ENCODE measurements around the gene HPS1. TPM values are rescaled to one million over a fixed set of nuclear protein-coding genes. Genes with fewer than 3 reads are reported as not detected.

HPS1 gene
- total and polyA plus RNA-seq, 2 of the 4 experiments (the other 2 are of a cell fraction) = 14.0 to 55.2 TPM

GRCh38 chr10:98396096-98397063, 50.4 kb downstream of the HPS1 start (continued):
- TF ChIP-seq POLR2A (IDR thresholded peaks at IDR 0.05; ENCODE audit: low read depth, low read length) (no peak), CHD1 (IDR thresholded peaks at IDR 0.05; ENCODE audit: low read depth, low read length) (no peak)

GRCh38 chr10:98394851-98395440, 51.8 kb downstream of the HPS1 start:
- Histone ChIP-seq H4K5ac (ENCODE audit: low read depth, low read length) (no peak overlapping the region), H3K27me3 (ENCODE audit: control insufficient read depth, insufficient read depth, low read length) (no peaks in the 10 kb centered on the region), H3K79me1 (ENCODE audit: low read depth in 1 of 2, low read length in 2 of 2) (no peaks in the 10 kb centered on the region), H2BK120ac (ENCODE audit: low read depth, low read length) (no peak overlapping the region), H4K20me1 (ENCODE audit: insufficient read depth, low read length) (no peaks in the 10 kb centered on the region), H3K9me3 (ENCODE audit: control insufficient read depth, insufficient read depth, low read length) (no peaks in the 10 kb centered on the region), H2BK15ac (ENCODE audit: low read depth, low read length) (no peak overlapping the region; the same call in 2 of the 3 replicates), H2BK5ac (ENCODE audit: low read depth, low read length, poor library complexity, severe bottlenecking) (no peak overlapping the region), H3K4ac (ENCODE audit: low read depth, low read length) (no peak overlapping the region), H2AK9ac (replicated peaks; ENCODE audit: low read depth, low read length, poor library complexity) (no peak overlapping the region), H3K23ac (ENCODE audit: low read depth, low read length) (no peak overlapping the region), H2AK5ac (ENCODE audit: low read depth, low read length) (peak overlapping the region; percentile 8; the same call in 1 of the 2 replicates), H3K27ac (ENCODE audit: insufficient read depth, low read length) (no peak overlapping the region), H3K4me2 (ENCODE audit: low read depth, low read length) (no peak overlapping the region), H2BK20ac (ENCODE audit: low read depth, low read length) (no peak overlapping the region), H3K18ac (ENCODE audit: low read depth, low read length) (no peak overlapping the region), H4K91ac (ENCODE audit: insufficient read depth, low read depth, low read length) (no peak overlapping the region), H3K36me3 (ENCODE audit: control insufficient read depth, insufficient read depth, low read length) (peaks cover 30% of the 10 kb centered on the region; the same call in 1 of the 2 replicates), H3K9ac (ENCODE audit: low read depth, low read length) (no peak overlapping the region), H3K4me3 (ENCODE audit: insufficient read depth, low read depth, low read length) (no peak overlapping the region), H3K14ac (replicated peaks; ENCODE audit: low read depth, low read length) (no peak overlapping the region), H4K8ac (ENCODE audit: low read depth in 2 of 2, low read length in 2 of 2) (no peak overlapping the region), H3K9me1 (ENCODE audit: insufficient read depth, low read length) (peaks cover 8% of the 10 kb centered on the region; the same call in 1 of the 2 replicates), H3K56ac (ENCODE audit: extremely low read depth, insufficient read depth, low read length) (no peak overlapping the region), H3K4me1 (ENCODE audit: control insufficient read depth, insufficient read depth, low read length) (peaks cover 5% of the 10 kb centered on the region; the same call in 1 of the 2 replicates), H2AFZ (replicated peaks; ENCODE audit: low read length, poor library complexity) (no peak overlapping the region)
- dilution Hi-C loops (cut with HindIII; ENCODE audit: low sequenced_read_pairs, unreplicated experiment) = no loop called here
- CTCF ChIA-PET = interaction anchor here (0.6 to 1.4 kb wide), 6 partner anchors 63 to 225 kb away, joined by 3 to 4 read pairs (median 4); no protein-coding TSS in a partner anchor
- POLR2A ChIA-PET (ENCODE audit: unreplicated experiment) = no interaction called here
- intact Hi-C loops (cut with micrococcal nuclease) = loop anchor here (1.0 kb wide), 3 partner anchors 86 to 152 kb away; no protein-coding TSS in a partner anchor
- DNase-seq = no peak
- 100% methylated on average over 1 of the region's 8 CpGs; no CpG with 5 or more reads in 1 of the 2 experiments for WGBS, 2 experiments (ENCODE audit: extremely low coverage in 2 of 2, insufficient read length in 1 of 2)
- ATAC-seq (ENCODE audit: low read depth) = peak; percentile 33; the same call in 1 of the 2 replicates
- in situ Hi-C loops (cut with MboI; ENCODE audit: low sequenced_read_pairs) = loop anchor here (5.0 kb wide), 1 partner anchor 148 kb away; no protein-coding TSS in a partner anchor
- no TSS peak for BruUV-seq (replicated peaks)
- TF ChIP-seq RAD21 (IDR thresholded peaks at IDR 0.05; ENCODE audit: low read length) = no peak
- TF ChIP-seq CTCF (conservative IDR thresholded peaks at IDR 0.05; ENCODE audit: low read depth, low read length) = no peak
- TF ChIP-seq NFE2L2 (IDR thresholded peaks at IDR 0.05; ENCODE audit: low read depth, low read length) = no peak
- no peak for TF ChIP-seq POLR2A (IDR thresholded peaks at IDR 0.05; ENCODE audit: low read depth, low read length)
- TF ChIP-seq USF2 (IDR thresholded peaks at IDR 0.05; ENCODE audit: low read depth, low read length) = no peak
- TF ChIP-seq RFX5 (IDR thresholded peaks at IDR 0.05; ENCODE audit: low read depth, low read length) = no peak
- no peak for TF ChIP-seq BHLHE40 (IDR thresholded peaks at IDR 0.05; ENCODE audit: low read depth, low read length)
- no peak for TF ChIP-seq MAZ (IDR thresholded peaks at IDR 0.05; ENCODE audit: borderline replicate concordance, low read depth, low read length)
- no peak for TF ChIP-seq RCOR1 (IDR thresholded peaks at IDR 0.05; ENCODE audit: insufficient replicate concordance, low read length)
- TF ChIP-seq CEBPB (IDR thresholded peaks at IDR 0.05; ENCODE audit: low read depth, low read length) = no peak
- TF ChIP-seq SMC3 (IDR thresholded peaks at IDR 0.05; ENCODE audit: low read depth, low read length) = no peak

All from IMR-90 (cell line).